Embryonic facial prominence (tissue), 1 donor: ENCODE results near the gene PGM2L1.
A peak's percentile ranks its signal among the peaks of the same experiment; 100 is the strongest.

Source experiments
- DNase-seq: peaks from one replicate; pipeline ENCODE4 v3.0.0-alpha.2; 2016; ENCODE audit errors: extremely low spot score

PGM2L1 gene

DNA sequence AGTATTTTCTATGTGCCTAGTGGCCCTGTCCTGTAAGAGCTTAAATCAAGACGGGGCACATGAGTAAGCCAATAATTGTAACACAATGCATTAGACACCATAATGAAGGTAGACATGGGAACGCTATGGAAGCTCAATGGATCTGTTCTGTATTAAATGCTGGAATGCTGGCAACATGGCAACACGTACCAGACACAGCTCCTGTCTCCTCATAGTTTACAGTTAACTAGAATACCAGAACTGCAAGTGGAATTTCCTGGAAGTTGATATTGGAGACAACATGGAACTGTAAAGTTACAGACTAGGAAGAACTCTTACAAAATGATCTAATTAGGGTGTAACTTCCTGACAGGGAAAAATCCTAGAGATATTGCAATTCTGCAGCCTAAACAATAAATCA is 99.2 kb downstream of the PGM2L1 start:
- peak; percentile 39 for DNase-seq

GRCh38 chr11:74297484-74297883 is 100.7 kb downstream of the PGM2L1 start:
- DNase-seq = no peak

- DNase-seq = no peak
These were observed 109.3 kb downstream of the PGM2L1 start for GRCh38 chr11:74288911-74289310.

- no peak for DNase-seq
These were observed 110.1 kb downstream of the PGM2L1 start for GRCh38 chr11:74288161-74288560.

GRCh38 chr11:74284466-74284865 is 113.8 kb downstream of the PGM2L1 start:
- no peak for DNase-seq

DNA sequence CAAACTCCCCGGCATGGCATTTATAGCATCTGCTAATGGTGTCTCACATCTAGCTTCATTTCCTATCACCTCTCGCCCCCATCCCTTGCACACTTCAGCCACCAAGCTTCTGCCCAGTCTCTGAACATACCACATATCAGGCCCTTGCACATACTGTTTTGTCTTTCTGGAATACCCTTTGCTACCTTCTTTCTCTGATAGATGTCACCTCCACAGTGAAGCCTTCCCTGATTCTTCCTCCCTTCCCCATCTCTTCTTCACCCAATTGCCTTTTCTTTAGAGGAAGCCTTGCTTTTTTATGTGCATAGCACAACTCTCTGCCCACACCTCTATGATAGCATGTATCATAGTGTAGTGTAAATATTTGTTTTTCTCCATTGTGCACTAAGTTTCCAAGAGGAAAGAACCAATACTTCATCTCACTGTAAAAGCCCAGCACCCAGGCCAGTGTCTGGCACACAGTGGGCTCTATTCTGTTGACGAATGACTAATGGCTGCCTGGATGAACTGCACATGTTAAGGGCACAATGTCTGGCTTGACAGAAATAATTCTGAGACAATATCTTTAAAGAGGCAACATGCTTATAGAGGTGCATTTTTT is 114.6 kb downstream of the PGM2L1 start:
- DNase-seq = no peak

DNA sequence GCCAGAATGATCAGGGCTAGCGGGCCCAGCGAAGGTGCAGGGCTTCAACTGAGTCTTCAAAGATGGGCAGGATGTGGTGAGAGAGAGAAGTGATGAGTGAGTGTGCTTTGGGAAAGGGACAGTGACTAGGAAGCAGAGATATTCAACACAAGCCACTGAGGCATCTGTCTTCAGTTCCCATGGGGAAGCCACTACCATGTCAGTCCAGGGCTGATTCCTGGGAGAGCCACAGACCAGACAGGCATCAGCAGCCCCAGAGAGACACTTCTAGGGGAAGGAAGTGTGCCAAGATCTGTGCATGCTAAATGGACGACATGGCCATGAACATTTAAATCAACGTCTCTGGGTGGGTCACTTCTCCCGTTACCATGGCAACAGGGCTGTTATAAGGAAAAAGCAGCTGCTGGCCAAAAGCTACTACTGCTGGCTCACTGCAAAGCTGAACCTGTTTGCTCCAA is 115.3 kb downstream of the PGM2L1 start:
- DNase-seq = no peak

DNA sequence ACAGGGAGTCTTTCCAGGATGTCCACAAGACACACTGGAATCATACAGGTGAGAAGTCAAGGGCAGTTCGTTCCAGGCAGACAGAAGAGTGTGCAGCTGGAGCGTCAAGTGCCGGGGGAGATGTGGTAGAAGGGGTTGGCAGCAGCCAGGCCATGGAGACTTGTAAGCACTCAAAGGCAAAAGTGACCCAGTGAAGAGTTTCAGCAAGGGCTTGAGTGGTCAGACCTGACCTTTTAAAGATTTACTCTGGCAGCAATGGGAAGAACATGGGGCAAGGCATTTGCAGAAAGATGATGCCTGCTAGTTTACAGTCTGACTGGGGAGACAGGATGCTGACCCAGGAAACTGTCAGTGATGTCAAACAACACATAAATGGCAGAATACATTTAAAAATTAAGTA is 115.8 kb downstream of the PGM2L1 start:
- DNase-seq = no peak

DNA sequence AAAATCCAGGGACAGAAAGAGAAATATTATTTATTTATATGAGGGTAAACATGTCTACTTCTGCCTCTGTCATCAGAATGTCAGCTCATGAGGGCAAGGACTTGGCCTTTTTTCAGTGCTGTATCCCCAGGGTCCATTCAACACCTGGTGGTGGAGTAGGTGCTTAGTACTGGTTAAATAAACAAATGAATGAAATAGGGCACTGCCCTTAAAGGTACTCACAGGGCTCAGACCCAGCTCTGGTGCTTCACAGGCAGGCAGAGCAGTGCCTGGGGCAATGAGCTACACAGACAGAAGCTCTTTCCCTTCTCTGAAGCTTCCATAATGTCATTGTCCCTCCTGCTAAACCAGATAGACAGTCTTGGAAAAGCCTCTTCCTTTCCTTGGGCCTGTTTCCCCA is 117.7 kb downstream of the PGM2L1 start:
- DNase-seq = no peak
